G401 (cell line): ENCODE measurements around the gene IGSF23. TPM values are rescaled to one million over a fixed set of nuclear protein-coding genes. Genes with fewer than 3 reads are reported as not detected.

Source experiments
- DNase-seq: peaks from one replicate; pipeline ENCODE4 v3.0.0-alpha.2; 2015; ENCODE audit warnings: low spot score
- in situ Hi-C: cut with HindIII; loops from 2 replicates; pipeline ENCODE4 v1.10.0; 2016; ENCODE audit warnings: low sequenced_read_pairs, mixed read lengths
- total RNA-seq: library from RNA; depleted of rRNA; stranded (reverse); fragments of >200 nt; shearing (Covaris generic); gene quantifications from 2 replicates; pipeline ENCODE4 v1.2.3, GENCODE V29; 2014

IGSF23 gene
- total RNA-seq, 1 experiment from 2014 or later: not detected

DNA sequence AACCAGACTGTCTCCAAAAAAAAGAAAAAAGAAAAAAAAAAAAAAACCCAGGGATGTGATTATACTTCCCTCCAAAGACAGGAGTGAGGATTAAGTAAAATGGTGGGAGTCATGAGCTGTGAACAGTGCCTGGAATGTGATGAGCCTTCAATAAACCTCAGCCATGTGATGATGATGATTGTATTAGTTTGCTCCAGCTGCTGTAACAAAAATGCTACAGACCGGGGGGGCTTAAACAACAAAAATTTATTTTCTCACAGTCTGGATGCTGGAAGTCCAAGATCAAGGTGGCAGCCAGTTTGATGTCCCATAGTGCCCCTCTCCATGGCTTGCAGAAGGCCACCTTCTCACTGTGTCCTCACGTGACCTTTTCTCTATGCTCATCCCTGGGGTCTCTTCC is 21.4 kb downstream of the IGSF23 start:
- DNase-seq: no peak
- in situ Hi-C loops: no loop called here

DNA sequence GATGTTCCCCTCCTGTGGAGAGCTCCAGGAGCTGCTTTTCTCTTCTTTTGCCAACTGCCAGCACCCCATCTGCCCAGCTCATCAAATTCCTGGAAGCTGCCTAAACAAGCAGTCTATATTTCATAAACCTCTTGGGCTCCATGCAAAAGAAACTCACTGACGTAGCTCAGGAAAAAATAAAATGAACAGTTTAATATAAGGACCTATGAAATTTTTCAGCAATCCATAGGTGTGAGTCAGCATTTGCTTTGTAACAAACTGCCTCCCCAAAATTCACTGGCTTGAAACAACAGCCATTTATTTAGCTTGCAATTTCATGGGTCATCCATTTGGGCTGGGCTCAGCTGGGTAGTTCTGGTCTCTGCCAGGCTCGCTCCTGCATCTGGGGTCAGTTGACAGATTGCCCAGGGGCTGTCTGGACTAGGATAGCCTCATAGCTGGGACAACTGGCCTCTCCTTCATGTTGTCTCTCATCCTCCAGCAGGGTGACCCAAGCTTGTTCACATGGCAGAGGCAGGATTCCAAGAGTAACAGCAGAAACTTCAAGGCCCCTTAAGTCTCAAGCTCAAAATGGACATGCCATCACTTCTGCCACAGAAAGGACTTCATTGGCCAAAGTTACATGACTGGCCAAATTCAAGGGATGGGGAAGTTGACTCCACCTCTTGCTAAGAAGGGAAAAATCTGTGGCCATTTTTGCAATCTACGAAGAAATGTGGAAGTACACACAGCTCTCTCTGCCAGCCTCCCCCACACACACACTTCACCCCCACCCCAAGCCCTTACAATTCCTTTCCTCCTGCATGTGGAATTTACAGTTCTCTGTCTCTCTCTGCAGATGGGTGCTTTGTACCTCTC is 22.4 kb downstream of the IGSF23 start:
- no peak for DNase-seq
- in situ Hi-C loops: no loop called here

DNA sequence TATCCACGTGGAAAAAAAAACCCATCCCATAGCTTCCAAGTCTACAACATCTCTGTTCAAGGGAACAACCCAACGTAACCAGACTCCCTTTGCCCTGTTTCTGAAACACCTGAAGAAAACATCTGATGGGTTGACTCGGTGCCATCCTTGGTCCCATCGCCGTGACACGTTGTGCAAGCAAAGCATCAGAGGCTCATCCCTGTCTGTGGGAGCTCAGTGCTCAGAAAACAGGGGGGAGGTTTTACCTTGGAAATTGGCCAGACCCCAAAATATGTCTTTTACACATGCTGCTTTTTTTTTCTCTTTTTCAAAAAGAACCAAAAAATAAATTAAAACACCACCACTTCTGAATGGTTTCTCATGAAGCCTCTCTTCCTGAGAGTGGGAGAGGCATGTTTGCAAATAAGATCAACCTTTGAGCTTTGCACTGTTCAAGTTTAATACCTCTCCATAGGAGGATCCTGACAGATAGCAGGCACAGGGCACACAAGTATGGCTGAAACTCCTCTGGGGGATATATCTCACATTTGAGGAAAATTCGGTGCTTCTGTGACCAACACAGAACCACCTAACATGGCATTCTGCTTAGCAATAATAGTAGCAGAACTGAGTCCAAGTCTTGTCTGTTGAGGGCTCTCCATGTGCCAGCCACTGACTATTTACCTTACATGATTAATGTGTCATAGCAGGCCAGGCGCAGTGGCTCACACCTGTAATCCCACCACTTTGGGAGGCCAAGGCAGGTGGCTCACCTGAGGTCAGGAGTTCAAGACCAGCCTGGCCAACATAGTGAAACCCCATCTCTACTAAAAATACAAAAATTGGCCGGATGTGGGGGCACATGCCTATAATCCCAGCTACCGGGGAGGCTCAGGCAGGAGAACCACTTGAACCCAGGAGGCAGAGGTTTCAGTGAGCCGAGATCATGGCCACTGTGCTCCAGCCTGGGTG is 23.4 kb downstream of the IGSF23 start:
- DNase-seq: no peak

DNA sequence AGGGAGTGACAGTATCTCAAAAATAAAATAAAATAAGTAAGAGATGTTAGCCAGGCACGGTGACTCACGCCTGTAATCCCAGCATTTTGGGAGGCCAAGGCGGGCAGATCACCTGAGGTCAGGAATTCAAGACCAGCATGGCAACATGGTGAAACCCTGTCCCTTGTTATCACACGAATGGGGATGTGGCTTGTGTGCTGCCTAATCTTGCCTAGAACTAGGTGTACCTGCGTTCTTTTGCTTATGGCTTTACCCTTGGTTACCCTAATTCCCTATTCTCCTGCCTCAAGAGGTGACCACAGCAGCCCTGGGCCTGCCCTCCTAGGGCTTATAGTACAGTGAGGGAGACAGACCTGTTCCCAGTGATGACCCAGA is 24.0 kb downstream of the IGSF23 start:
- no peak for DNase-seq
- in situ Hi-C loops: no loop called here

More for the DNA sequence above, 23.4 kb downstream of the IGSF23 start:
- in situ Hi-C loops: no loop called here

DNA sequence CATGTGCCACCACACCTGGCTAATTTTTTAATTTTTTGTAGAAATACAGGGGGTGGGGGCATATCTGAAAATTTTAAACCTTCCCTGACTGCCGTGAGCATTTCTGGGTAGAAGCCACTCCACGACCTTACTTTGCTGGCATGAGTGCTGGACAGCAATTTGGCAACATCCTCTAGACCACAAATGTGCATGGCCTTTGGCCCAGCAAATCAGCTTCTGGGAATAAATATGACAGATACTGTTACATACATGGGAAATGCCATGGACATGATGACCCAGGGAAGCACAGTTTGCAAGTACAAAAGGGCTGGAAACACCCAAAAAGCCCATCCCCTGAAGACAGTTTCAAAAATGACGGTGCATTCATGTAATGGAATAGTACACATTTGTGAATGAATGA is 27.2 kb downstream of the IGSF23 start:
- in situ Hi-C loops: no loop called here
- no peak for DNase-seq

DNA sequence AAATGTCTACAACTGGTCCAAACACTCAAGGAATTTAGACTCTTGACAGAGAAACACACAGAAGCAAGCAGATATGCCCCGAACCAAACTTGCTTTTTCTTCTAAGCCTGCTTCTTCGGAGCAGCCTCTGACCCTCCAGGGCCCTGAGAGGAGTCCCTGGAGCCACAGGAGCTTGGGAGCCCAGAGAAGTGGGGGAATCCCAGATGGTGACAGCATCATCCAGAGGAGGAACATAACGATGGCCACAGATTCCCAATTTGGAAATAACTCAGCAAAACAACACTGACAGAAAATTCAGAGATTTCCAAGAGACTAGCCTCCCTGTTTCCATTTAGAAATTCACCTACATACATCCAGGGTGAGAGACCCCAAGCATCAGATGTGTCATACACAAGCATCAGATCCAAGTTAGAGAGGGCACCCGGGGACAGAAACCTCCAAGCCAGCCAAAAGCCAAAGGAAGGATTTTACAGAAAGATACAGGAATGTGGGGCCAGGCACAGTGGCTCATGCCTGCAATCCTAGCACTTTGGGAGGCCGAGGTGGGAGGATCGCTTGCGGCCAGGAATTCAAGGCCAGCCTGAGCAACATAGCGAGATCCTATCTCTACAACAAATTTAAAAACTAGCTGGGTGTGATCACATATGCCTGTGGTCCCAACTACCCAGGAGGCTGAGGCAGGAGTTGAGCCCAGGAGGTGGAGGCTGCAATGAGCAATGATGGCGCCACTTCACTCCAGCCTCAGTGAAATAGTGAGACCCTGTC is 28.3 kb downstream of the IGSF23 start:
- in situ Hi-C loops: no loop called here
- DNase-seq: no peak

DNA sequence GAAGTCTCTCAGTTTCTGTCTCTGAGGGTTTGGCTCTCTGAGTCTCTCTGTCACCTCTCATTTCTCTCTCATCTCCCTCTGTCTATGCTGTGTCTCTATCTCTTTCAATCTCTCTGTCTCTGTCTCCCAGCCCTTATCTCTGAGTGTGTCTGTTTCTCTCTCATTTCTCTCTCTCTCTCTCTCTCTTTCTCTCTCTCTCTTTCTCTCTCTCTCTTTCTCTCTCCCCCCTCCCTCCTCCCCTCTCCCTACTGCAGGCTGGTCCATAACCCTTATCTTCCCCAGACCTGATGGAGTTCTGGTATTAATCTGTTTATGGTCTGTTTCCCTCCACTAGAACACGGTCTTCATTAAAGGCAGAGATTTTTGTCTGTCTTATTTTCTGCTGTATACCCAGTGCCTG is 29.0 kb downstream of the IGSF23 start:
- no peak for DNase-seq
- in situ Hi-C loops: no loop called here

DNA sequence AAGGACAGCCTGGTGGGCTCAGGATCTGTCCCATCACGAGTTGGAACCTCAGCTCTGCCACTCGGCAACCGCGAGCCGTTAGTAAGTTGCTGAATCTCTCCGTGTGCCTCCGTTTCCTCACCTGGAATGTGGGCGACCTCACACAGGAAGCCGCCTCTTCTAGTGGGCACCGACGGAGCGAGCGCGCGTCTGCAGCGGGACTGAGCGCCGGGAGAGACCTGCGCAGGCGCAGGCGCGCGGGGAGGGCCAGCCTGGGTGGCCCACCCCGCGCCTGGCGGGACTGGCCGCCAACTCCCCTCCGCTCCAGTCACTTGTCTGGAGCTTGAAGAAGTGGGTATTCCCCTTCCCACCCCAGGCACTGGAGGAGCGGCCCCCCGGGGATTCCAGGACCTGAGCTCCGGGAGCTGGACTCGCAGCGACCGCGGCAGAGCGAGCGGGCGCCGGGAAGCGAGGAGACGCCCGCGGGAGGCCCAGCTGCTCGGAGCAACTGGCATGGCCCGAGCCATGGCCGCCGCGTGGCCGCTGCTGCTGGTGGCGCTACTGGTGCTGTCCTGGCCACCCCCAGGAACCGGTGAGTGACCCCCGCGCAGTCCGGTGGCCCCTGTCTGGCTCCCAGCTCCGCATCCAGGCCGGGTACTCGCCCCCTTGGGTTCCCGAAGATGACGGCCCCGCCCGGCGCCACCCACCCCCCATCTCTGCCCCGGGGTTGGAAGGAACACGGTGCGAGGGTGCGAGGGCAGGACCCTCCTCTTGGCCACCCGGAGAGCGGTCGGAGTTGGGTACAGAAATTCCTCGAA is 30.4 kb downstream of the IGSF23 start, which contains the start of gene PVR:
Gene PVR (plus strand): TSS at position 306 of the 797 bp plus-strand sequence. CDS start 187 bp downstream, at position 493.
- peak; percentile 74 for DNase-seq
- in situ Hi-C loops: no loop called here

DNA sequence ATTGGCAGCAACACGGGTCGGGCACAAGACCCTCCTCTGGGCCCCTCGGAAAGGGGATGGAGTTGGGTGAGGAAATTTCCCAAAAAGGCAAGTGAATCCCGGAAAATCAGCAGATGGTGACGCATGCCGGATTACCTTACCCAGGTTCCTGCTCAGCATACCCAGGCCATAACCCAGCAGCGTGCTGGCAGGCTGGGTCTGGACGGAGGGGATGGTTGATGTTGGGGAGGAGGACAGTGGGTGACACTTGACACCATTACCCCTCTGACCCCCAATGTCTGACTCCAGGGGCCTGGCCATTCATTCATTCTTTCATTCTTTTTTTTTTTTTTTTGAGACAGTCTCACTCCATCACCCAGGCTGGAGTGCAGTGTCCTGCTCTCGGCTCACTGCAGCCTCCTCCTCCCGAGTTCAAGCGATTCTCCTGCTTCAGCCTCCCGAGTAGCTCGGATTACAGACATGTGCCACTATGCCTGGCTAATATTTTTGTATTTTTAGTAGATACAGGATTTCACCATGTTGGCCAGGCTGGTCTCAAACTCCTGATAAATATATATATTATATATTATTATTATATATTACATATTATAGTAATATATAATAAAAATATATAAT is 31.1 kb downstream of the IGSF23 start:
- peak; percentile 68 for DNase-seq
- in situ Hi-C loops: no loop called here

DNA sequence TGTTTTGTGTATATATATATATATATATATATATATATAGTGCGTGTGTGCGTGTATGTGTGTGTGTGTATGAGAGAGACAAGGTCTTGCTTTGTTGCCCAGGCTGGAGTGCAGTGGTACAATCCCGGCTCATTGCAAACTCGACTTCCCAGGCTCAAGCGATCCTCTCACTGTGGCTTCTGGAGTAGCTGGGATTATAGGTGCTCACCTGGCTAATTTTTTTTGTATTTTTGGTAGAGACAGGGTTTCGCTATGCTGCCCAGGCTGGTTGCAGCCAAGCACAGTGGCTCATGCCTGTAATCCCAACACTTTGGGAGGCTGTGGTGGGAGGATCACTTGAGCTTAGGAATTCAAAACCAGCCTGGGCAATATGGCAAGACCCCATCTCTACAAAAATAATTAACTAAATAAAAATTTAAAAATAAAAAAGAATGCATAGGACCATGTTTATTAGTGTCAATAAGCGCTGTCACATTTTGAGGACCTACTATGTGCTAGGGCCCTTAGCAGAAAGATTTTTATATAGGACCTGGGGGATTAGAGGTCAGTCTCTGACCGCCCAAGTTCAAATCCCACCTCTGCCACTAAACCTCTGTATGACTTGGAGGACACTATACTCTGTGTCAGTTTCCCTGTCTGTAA is 32.2 kb downstream of the IGSF23 start:
- DNase-seq: no peak
- in situ Hi-C loops: no loop called here

DNA sequence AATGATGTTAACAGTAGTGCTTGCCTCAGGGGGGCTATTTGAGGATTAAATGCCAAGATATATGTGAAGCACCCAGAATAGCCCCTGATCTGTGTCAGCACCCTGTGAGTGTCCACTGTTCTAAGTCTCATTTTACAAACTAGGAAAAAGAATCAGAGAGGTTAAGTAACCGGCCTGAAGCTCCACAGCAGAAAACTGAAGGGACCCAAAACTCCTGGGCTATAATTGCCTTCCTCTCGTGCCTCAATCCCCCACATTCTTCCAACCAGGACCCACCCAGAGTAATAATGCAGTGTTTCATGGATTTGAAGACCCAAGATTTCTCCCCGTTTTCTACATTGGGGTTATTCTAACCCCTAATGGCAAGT is 32.7 kb downstream of the IGSF23 start:
- in situ Hi-C loops: no loop called here
- DNase-seq: no peak

DNA sequence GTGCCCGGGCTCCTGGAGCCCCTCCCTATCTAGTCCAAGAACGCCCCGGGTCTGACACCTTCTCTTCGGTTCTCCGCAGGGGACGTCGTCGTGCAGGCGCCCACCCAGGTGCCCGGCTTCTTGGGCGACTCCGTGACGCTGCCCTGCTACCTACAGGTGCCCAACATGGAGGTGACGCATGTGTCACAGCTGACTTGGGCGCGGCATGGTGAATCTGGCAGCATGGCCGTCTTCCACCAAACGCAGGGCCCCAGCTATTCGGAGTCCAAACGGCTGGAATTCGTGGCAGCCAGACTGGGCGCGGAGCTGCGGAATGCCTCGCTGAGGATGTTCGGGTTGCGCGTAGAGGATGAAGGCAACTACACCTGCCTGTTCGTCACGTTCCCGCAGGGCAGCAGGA is 33.8 kb downstream of the IGSF23 start:
- DNase-seq: no peak
- in situ Hi-C loops: no loop called here

DNA sequence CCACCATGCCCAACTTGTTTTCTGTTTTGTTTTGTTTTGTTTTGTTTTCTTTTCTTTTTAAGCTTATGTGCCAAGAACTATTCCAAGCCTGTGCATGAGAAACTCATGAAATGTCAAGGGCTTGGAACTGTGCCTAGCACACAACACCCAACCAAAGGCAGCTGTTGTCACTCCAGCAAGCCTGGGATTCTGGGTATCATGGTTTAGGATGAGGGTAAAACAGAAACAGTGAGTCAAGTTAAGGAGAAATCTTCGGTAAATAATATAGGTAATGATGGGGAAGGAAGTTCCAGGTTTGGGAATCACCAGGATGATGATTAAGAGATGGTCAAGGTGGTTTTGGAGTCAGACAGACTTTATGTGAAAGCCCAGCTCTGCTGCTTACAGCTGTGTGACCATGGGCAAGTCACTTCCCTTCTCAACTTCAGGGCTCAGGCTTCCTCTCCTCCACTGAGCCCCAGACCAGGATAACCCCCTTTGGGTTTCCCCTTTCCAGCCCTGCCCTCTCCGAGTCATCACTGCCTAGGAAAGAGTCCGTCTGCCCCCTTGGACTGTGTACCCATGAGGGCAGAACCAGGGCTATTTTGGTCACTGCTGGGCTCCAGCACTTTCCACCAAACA is 35.4 kb downstream of the IGSF23 start:
- DNase-seq: no peak
- in situ Hi-C loops: no loop called here

DNA sequence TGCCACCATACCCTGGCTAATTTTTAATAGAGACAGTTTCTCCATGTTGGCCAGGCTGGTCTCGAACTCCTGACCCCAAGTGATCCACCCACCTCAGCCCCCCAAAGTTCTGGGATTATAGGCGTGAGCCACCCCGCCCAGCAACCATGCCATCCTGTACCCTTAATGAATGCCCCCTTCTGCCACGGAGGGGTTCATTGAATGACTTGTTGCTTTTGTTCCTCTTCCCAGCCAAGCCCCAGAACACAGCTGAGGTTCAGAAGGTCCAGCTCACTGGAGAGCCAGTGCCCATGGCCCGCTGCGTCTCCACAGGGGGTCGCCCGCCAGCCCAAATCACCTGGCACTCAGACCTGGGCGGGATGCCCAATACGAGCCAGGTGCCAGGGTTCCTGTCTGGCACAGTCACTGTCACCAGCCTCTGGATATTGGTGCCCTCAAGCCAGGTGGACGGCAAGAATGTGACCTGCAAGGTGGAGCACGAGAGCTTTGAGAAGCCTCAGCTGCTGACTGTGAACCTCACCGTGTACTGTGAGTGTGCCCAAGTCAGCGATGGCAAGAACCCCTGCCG is 36.3 kb downstream of the IGSF23 start:
- in situ Hi-C loops: no loop called here
- DNase-seq: no peak

DNA sequence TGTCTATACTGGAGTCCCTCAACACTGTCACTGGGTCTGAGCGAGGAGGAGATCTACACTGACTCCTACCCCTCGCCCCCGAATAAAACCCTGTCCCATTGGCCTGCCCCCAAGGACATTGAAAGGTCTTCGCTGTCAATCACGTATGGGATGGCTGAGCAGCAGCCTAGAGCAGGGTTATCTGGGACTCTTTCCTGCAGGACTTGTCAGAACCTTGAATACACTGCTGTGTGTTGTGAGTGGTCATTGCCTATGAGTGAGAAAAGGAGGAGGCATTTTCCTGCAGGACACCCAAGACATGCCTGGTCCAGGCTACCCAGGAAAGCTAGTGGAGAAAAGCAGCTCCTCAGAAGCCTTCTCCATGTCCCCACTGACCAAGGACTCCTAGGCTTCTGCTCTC is 40.0 kb downstream of the IGSF23 start:
- no peak for DNase-seq
- in situ Hi-C loops: no loop called here

DNA sequence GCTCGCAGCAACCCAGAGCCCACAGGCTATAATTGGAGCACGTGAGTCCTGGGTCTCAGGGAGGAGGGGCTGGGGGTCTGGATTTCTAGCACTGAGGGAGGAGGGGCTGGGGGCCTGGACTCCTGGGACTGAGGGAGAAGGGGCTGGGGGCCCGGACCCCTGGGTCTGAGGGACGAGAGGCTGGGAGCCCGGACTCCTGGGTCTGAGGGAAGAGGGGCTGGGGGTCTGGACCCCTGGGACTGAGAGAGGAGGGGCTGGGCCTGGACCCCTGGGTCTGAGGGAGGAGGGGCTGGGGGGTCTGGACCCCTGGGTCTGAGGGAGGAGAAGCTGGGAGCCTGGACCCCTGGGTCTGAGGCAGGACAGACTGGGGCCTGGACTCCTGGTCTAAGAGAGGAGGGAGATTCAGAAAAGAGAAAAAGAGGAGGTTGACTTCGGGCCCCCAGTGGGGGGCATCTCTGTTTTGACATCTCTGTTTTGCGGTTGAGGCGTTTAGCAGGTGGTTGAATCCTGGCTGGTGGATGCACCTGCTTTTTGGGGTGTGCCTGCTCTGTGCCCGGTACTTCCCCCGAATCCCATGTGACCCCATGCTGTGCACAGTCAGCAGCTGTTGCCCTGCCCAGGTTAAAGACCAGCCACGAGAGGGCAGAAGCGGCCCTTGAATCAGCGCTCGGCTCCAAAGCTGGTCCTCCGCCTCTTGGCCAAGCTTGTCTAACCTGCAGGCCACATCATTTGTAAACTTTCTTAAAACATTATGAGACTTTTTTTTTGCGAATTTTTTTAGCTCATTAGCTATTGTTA is 40.8 kb downstream of the IGSF23 start:
- peak; percentile 23 for DNase-seq
- in situ Hi-C loops: no loop called here
